SK-N-SH treated with all-trans-retinoic acid at 6 μM for 48 hours (cell line): ENCODE results near the gene ZNF600.
"Not testable (repeated sequence)": the region's sequence is repeated elsewhere in the genome, so short reads cannot be mapped to it uniquely, and the experiment has no call there.

Experiments
- ATAC-seq: fragments of 200-7000 bp; cut with Tn5 transposase; 3 replicates; pipeline ENCODE4 v1.9.1; 2020; ENCODE audit warnings: mild to moderate bottlenecking, moderate library complexity
- ARNTL ChIP-seq: fragments of 450-650 bp; formaldehyde crosslinking; IDR thresholded peaks from 2 replicates; pipeline ENCODE4 v1.5.0; 2020; ENCODE audit warnings: low read depth, mild to moderate bottlenecking, moderate library complexity, borderline replicate concordance
- BACH2 ChIP-seq: fragments of 250-450 bp; sonication (Bioruptor Pico); IDR thresholded peaks from 2 replicates; pipeline ENCODE4 v1.9.0; 2021; ENCODE audit warnings: mild to moderate bottlenecking, borderline replicate concordance
- CSDC2 ChIP-seq: fragments of 250-450 bp; sonication (Bioruptor Pico); IDR thresholded peaks from 2 replicates; pipeline ENCODE4 v1.5.0; 2020; ENCODE audit warnings: mild to moderate bottlenecking, moderate library complexity
- ESRRG ChIP-seq: fragments of 250-450 bp; sonication (Bioruptor Pico); IDR thresholded peaks from 2 replicates; pipeline ENCODE4 v1.6.1; 2021; ENCODE audit warnings: mild to moderate bottlenecking
- GLIS3 ChIP-seq: fragments of 250-450 bp; sonication (Bioruptor Pico); IDR thresholded peaks from 2 replicates; pipeline ENCODE4 v1.5.0; 2020; ENCODE audit warnings: mild to moderate bottlenecking, moderate library complexity
- ISL1 ChIP-seq: fragments of 250-450 bp; sonication (Bioruptor Pico); IDR thresholded peaks from 2 replicates; pipeline ENCODE4 v2.1.2; 2022; ENCODE audit warnings: mild to moderate bottlenecking, moderate library complexity
- OSR1 ChIP-seq: fragments of 250-450 bp; sonication (Bioruptor Pico); IDR thresholded peaks from 2 replicates; pipeline ENCODE4 v1.8.0; 2022; ENCODE audit warnings: moderate library complexity, mild to moderate bottlenecking, inconsistent platforms
- PPARA ChIP-seq: fragments of 250-450 bp; sonication (Bioruptor Pico); IDR thresholded peaks from 2 replicates; pipeline ENCODE4 v1.5.0; 2020; ENCODE audit warnings: mild to moderate bottlenecking, borderline replicate concordance
- RARB ChIP-seq: fragments of 250-450 bp; sonication (Bioruptor Pico); IDR thresholded peaks from 2 replicates; pipeline ENCODE4 v1.8.0; 2021; ENCODE audit warnings: mild to moderate bottlenecking, moderate library complexity
- SNAI2 ChIP-seq: fragments of 250-450 bp; sonication (Bioruptor Pico); IDR thresholded peaks from 2 replicates; pipeline ENCODE4 v1.5.0; 2020; ENCODE audit warnings: mild to moderate bottlenecking, moderate library complexity
- TOX ChIP-seq: fragments of 250-450 bp; sonication (Bioruptor Pico); IDR thresholded peaks from 2 replicates; pipeline ENCODE4 v1.8.0; 2021; ENCODE audit warnings: mild to moderate bottlenecking, moderate library complexity, borderline replicate concordance
- ZC3H10 ChIP-seq: fragments of 250-450 bp; sonication (Bioruptor Pico); IDR thresholded peaks from 2 replicates; pipeline ENCODE4 v1.5.1; 2021; ENCODE audit warnings: mild to moderate bottlenecking, moderate library complexity
- ZFP3 ChIP-seq: fragments of 250-450 bp; sonication (Bioruptor Pico); IDR thresholded peaks from 2 replicates; pipeline ENCODE4 v1.5.0; 2020; ENCODE audit warnings: mild to moderate bottlenecking, moderate library complexity
- ZFP30 ChIP-seq: fragments of 450-650 bp; formaldehyde crosslinking; IDR thresholded peaks from 2 replicates; pipeline ENCODE4 v1.5.0; 2022; ENCODE audit warnings: mild to moderate bottlenecking, moderate library complexity
- ZNF565 ChIP-seq: fragments of 450-650 bp; formaldehyde crosslinking; conservative IDR thresholded peaks from 2 replicates; pipeline ENCODE4 v1.5.0; 2020; ENCODE audit warnings: low read depth, mild to moderate bottlenecking, moderate library complexity
- ZNF70 ChIP-seq: fragments of 450-650 bp; formaldehyde crosslinking; IDR thresholded peaks from 2 replicates; pipeline ENCODE4 v1.5.0; 2020; ENCODE audit warnings: mild to moderate bottlenecking, moderate library complexity
- ZNF8 ChIP-seq: fragments of 450-650 bp; formaldehyde crosslinking; IDR thresholded peaks from 2 replicates; pipeline ENCODE4 v1.5.0; 2020; ENCODE audit warnings: mild to moderate bottlenecking, moderate library complexity
- TF ChIP-seq, protein P1 (sequence below): fragments of 250-450 bp; sonication (Bioruptor Pico); IDR thresholded peaks from 2 replicates; pipeline ENCODE4 v1.8.0; 2021; ENCODE audit warnings: low read depth, mild to moderate bottlenecking, moderate library complexity, borderline replicate concordance
- TF ChIP-seq, protein P2 (sequence below): fragments of 250-450 bp; sonication (Bioruptor Pico); IDR thresholded peaks from 2 replicates; pipeline ENCODE4 v1.5.0; 2020; ENCODE audit warnings: mild to moderate bottlenecking, moderate library complexity
- TF ChIP-seq, protein P3 (sequence below): fragments of 250-450 bp; sonication (Bioruptor Pico); IDR thresholded peaks from 2 replicates; pipeline ENCODE4 v1.5.1; 2021; ENCODE audit warnings: mild to moderate bottlenecking, moderate library complexity
- TF ChIP-seq, protein P4 (sequence below): fragments of 250-450 bp; sonication (Bioruptor Pico); IDR thresholded peaks from 2 replicates; pipeline ENCODE4 v1.5.1; 2020; ENCODE audit warnings: low read depth, mild to moderate bottlenecking, moderate library complexity
- TF ChIP-seq, protein P5 (sequence below): fragments of 250-450 bp; sonication (Bioruptor Pico); IDR thresholded peaks from 2 replicates; pipeline ENCODE4 v1.8.0; 2020; ENCODE audit warnings: mild to moderate bottlenecking, moderate library complexity, borderline replicate concordance

The ZNF600 gene

DNA sequence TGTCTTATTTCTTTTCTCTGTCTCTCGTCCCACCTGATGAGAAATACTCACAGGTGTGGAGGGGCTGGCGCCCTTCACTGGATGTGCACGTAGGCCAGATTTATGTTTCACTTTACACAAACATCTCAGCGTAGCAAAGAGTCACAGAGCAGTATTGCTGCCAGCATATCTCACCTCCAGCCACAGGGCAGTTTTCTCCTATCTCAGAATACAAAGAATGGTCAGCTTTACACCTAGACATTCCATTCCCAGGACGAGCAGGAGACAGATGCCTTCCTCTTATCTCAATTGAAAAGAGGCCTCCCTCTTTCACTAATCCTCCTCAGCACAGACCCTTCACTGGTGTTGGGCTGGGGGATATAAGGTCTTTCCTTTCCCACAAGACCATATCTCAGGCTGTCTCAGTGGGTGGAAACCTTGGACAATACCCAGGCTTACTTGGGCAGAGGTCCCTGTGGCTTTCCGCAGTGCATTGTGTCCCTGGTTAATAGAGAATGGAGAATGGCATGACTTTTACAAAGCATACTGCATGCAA is 44.6 kb downstream of the ZNF600 start:
- TF ChIP-seq PPARA (CRISPR knock-in tag) (no peak), ZNF8 (CRISPR knock-in tag) (no peak), ZC3H10 (no peak), BACH2 (CRISPR knock-in tag) (no peak), ESRRG (no peak), RARB (CRISPR knock-in tag) (no peak), TOX (CRISPR knock-in tag) (no peak), CSDC2 (CRISPR knock-in tag) (no peak), GLIS3 (CRISPR knock-in tag) (no peak), ZFP3 (CRISPR knock-in tag) (no peak), ZNF565 (no peak), OSR1 (CRISPR knock-in tag) (no peak), ZFP30 (CRISPR knock-in tag) (no peak)
- TF ChIP-seq, protein P1, sequence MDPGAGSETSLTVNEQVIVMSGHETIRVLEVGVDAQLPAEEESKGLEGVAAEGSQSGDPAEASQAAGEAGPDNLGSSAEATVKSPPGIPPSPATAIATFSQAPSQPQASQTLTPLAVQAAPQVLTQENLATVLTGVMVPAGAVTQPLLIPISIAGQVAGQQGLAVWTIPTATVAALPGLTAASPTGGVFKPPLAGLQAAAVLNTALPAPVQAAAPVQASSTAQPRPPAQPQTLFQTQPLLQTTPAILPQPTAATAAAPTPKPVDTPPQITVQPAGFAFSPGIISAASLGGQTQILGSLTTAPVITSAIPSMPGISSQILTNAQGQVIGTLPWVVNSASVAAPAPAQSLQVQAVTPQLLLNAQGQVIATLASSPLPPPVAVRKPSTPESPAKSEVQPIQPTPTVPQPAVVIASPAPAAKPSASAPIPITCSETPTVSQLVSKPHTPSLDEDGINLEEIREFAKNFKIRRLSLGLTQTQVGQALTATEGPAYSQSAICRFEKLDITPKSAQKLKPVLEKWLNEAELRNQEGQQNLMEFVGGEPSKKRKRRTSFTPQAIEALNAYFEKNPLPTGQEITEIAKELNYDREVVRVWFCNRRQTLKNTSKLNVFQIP (CRISPR knock-in tag): no peak
- TF ChIP-seq, protein P2, sequence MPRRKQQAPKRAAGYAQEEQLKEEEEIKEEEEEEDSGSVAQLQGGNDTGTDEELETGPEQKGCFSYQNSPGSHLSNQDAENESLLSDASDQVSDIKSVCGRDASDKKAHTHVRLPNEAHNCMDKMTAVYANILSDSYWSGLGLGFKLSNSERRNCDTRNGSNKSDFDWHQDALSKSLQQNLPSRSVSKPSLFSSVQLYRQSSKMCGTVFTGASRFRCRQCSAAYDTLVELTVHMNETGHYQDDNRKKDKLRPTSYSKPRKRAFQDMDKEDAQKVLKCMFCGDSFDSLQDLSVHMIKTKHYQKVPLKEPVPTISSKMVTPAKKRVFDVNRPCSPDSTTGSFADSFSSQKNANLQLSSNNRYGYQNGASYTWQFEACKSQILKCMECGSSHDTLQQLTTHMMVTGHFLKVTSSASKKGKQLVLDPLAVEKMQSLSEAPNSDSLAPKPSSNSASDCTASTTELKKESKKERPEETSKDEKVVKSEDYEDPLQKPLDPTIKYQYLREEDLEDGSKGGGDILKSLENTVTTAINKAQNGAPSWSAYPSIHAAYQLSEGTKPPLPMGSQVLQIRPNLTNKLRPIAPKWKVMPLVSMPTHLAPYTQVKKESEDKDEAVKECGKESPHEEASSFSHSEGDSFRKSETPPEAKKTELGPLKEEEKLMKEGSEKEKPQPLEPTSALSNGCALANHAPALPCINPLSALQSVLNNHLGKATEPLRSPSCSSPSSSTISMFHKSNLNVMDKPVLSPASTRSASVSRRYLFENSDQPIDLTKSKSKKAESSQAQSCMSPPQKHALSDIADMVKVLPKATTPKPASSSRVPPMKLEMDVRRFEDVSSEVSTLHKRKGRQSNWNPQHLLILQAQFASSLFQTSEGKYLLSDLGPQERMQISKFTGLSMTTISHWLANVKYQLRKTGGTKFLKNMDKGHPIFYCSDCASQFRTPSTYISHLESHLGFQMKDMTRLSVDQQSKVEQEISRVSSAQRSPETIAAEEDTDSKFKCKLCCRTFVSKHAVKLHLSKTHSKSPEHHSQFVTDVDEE (CRISPR knock-in tag): no peak
- TF ChIP-seq, protein P3, sequence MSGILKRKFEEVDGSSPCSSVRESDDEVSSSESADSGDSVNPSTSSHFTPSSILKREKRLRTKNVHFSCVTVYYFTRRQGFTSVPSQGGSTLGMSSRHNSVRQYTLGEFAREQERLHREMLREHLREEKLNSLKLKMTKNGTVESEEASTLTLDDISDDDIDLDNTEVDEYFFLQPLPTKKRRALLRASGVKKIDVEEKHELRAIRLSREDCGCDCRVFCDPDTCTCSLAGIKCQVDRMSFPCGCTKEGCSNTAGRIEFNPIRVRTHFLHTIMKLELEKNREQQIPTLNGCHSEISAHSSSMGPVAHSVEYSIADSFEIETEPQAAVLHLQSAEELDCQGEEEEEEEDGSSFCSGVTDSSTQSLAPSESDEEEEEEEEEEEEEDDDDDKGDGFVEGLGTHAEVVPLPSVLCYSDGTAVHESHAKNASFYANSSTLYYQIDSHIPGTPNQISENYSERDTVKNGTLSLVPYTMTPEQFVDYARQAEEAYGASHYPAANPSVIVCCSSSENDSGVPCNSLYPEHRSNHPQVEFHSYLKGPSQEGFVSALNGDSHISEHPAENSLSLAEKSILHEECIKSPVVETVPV (CRISPR knock-in tag): no peak
- TF ChIP-seq, protein P4, sequence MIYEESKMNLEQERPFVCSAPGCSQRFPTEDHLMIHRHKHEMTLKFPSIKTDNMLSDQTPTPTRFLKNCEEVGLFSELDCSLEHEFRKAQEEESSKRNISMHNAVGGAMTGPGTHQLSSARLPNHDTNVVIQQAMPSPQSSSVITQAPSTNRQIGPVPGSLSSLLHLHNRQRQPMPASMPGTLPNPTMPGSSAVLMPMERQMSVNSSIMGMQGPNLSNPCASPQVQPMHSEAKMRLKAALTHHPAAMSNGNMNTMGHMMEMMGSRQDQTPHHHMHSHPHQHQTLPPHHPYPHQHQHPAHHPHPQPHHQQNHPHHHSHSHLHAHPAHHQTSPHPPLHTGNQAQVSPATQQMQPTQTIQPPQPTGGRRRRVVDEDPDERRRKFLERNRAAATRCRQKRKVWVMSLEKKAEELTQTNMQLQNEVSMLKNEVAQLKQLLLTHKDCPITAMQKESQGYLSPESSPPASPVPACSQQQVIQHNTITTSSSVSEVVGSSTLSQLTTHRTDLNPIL (CRISPR knock-in tag): no peak
- no peak for ATAC-seq

DNA sequence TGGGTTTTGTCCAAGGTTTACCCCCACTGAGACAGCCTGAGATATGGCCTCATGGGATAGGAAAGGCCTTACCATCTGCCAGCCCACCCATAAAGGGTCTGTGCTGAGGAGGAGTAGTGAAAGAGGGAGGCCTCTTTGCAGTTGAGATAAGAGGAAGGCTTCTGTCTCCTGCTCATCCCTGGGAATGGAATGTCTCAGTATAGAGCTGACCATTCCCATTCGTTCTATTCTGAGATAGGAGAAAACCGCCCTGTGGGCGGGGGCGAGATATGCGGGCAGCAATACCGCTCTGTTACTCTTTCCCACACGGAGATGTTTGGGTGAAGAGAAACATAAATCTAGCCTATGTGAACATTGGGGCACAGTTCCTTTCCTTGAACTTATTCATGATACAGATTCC is 45.2 kb downstream of the ZNF600 start:
- not testable (repeated sequence) for ATAC-seq

DNA sequence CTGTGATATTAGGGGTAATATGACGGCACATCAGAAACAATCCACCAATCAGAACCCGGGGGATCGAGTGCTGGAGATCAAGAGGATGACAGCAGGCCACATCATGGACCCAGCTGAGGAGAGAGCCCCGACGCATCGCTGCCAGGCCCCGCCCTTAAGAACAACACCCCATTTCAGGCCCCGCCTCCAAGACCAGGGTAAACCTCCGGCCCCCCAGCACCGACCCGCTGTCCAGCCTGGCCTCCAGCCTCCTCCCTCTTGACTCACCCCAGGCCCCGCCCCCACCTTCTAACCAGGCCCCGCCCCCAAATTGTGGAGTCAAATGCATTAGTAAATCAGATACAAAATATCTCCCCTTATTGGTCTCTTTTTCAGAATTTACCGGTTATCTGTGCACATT is 47.0 kb downstream of the ZNF600 start:
- ATAC-seq: no peak

More for the DNA sequence above, 47.0 kb downstream of the ZNF600 start:
- TF ChIP-seq ZNF70 (CRISPR knock-in tag) (no peak), CSDC2 (CRISPR knock-in tag) (no peak), TOX (CRISPR knock-in tag) (no peak), ARNTL (CRISPR knock-in tag) (no peak), ZC3H10 (no peak), RARB (CRISPR knock-in tag) (no peak), PPARA (CRISPR knock-in tag) (no peak), ESRRG (no peak), SNAI2 (CRISPR knock-in tag) (no peak), ZFP30 (CRISPR knock-in tag) (no peak), ISL1 (CRISPR knock-in tag) (no peak)
- TF ChIP-seq, protein P3 (CRISPR knock-in tag): no peak
- TF ChIP-seq, protein P5, sequence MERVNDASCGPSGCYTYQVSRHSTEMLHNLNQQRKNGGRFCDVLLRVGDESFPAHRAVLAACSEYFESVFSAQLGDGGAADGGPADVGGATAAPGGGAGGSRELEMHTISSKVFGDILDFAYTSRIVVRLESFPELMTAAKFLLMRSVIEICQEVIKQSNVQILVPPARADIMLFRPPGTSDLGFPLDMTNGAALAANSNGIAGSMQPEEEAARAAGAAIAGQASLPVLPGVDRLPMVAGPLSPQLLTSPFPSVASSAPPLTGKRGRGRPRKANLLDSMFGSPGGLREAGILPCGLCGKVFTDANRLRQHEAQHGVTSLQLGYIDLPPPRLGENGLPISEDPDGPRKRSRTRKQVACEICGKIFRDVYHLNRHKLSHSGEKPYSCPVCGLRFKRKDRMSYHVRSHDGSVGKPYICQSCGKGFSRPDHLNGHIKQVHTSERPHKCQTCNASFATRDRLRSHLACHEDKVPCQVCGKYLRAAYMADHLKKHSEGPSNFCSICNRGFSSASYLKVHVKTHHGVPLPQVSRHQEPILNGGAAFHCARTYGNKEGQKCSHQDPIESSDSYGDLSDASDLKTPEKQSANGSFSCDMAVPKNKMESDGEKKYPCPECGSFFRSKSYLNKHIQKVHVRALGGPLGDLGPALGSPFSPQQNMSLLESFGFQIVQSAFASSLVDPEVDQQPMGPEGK (CRISPR knock-in tag): no peak
